IMR-90 (cell line): Measurements from ENCODE around the gene OPTC. TPM values are rescaled to one million over a fixed set of nuclear protein-coding genes. Genes with fewer than 3 reads are reported as not detected.

Experiments
- ATAC-seq: fragments of 200-7000 bp; cut with Tn5 transposase; 2 replicates; pipeline ENCODE4 v1.9.1; 2020; ENCODE audit warnings: low read depth, mild to moderate bottlenecking, moderate library complexity
- BruUV-seq: library from RNA; stranded (reverse); fragments of 400-500 nt; replicated peaks from 2 replicates; lab custom pipeline; 2021; lab: Mats Ljungman, UMichigan
- CTCF ChIA-PET: fragments of 300-600 bp; formaldehyde crosslinking; extraction: SDS; loops from one replicate; lab custom pipeline; 2021; ENCODE audit warnings: antibody characterized with exemption; lab: Yijun Ruan, JAX
- POLR2A ChIA-PET: fragments of 300-600 bp; sonication (Branson Sonifier 250); formaldehyde crosslinking; loops from one replicate; lab custom pipeline; 2022; ENCODE audit warnings: antibody characterized with exemption; ENCODE audit not compliant: unreplicated experiment; lab: Charles Lee
- DNase-seq: peaks from one replicate; pipeline ENCODE4 v3.0.0; 2013
- H2AFZ ChIP-seq: replicated peaks from 2 replicates; pipeline ENCODE3; 2013; ENCODE audit warnings: low read length, mild to moderate bottlenecking; ENCODE audit not compliant: poor library complexity
- H2AK5ac ChIP-seq: 2 replicates; pipeline ENCODE4 v1.6.1; 2013; ENCODE audit warnings: low read depth, low read length, inconsistent platforms
- H2AK9ac ChIP-seq: replicated peaks from 2 replicates; pipeline ENCODE3; 2013; ENCODE audit warnings: mild to moderate bottlenecking, low read depth, low read length, moderate library complexity; ENCODE audit not compliant: poor library complexity
- H2BK120ac ChIP-seq: 2 replicates; pipeline ENCODE4 v1.6.1; 2013; ENCODE audit warnings: low read depth, low read length, inconsistent platforms
- H2BK15ac ChIP-seq: 3 replicates; pipeline ENCODE4 v1.6.1; 2013; ENCODE audit warnings: low read depth, low read length, inconsistent platforms
- H2BK20ac ChIP-seq: 2 replicates; pipeline ENCODE4 v1.6.1; 2013; ENCODE audit warnings: low read depth, mild to moderate bottlenecking, inconsistent platforms, low read length, moderate library complexity
- H2BK5ac ChIP-seq: 2 replicates; pipeline ENCODE4 v1.6.1; 2013; ENCODE audit warnings: mild to moderate bottlenecking, low read depth, low read length, inconsistent platforms; ENCODE audit not compliant: poor library complexity, severe bottlenecking
- H3K14ac ChIP-seq: replicated peaks from 2 replicates; pipeline ENCODE4 v1.6.1; 2013; ENCODE audit warnings: low read depth, low read length, inconsistent platforms
- H3K18ac ChIP-seq: 2 replicates; pipeline ENCODE4 v1.6.1; 2013; ENCODE audit warnings: low read depth, low read length, control low read depth
- H3K23ac ChIP-seq: 2 replicates; pipeline ENCODE4 v1.6.1; 2013; ENCODE audit warnings: low read depth, low read length, inconsistent platforms
- H3K27ac ChIP-seq: 2 replicates; pipeline ENCODE4 v1.5.1; 2013; ENCODE audit warnings: mild to moderate bottlenecking, control low read depth, low read length; ENCODE audit not compliant: insufficient read depth
- H3K27me3 ChIP-seq: 2 replicates; pipeline ENCODE4 v1.6.1; 2013; ENCODE audit warnings: low read length; ENCODE audit not compliant: control insufficient read depth, insufficient read depth
- H3K36me3 ChIP-seq: 2 replicates; pipeline ENCODE4 v1.6.1; 2013; ENCODE audit warnings: low read length, mixed read lengths; ENCODE audit not compliant: control insufficient read depth, insufficient read depth
- H3K4ac ChIP-seq: 2 replicates; pipeline ENCODE4 v1.6.1; 2013; ENCODE audit warnings: low read depth, low read length, inconsistent platforms
- H3K4me1 ChIP-seq: 2 replicates; pipeline ENCODE4 v1.6.1; 2013; ENCODE audit warnings: low read length, mixed read lengths; ENCODE audit not compliant: control insufficient read depth, insufficient read depth
- H3K4me2 ChIP-seq: 2 replicates; pipeline ENCODE4 v1.6.1; 2013; ENCODE audit warnings: low read depth, mild to moderate bottlenecking, control low read depth, low read length, moderate library complexity
- H3K4me3 ChIP-seq: 2 replicates; pipeline ENCODE4 v1.5.1; 2013; ENCODE audit warnings: low read depth, mild to moderate bottlenecking, control low read depth, low read length, moderate library complexity; ENCODE audit not compliant: insufficient read depth
- H3K56ac ChIP-seq: 2 replicates; pipeline ENCODE4 v1.6.1; 2013; ENCODE audit warnings: low read length, inconsistent platforms; ENCODE audit not compliant: insufficient read depth; ENCODE audit errors: extremely low read depth
- H3K79me1 ChIP-seq, 2 experiments: 2 replicates each; pipeline ENCODE4 v1.6.1; 2013; ENCODE audit warnings: low read length in 2 of 2, inconsistent platforms in 1 of 2, low read depth in 1 of 2
- H3K9ac ChIP-seq: 2 replicates; pipeline ENCODE4 v1.6.1; 2013; ENCODE audit warnings: low read depth, low read length, control low read depth
- H3K9me1 ChIP-seq: 2 replicates; pipeline ENCODE4 v1.6.1; 2013; ENCODE audit warnings: low read length, inconsistent platforms; ENCODE audit not compliant: insufficient read depth
- H3K9me3 ChIP-seq: 2 replicates; pipeline ENCODE4 v1.6.1; 2013; ENCODE audit warnings: low read length; ENCODE audit not compliant: control insufficient read depth, insufficient read depth
- H4K20me1 ChIP-seq: 2 replicates; pipeline ENCODE4 v1.6.1; 2013; ENCODE audit warnings: low read length, inconsistent platforms; ENCODE audit not compliant: insufficient read depth
- H4K5ac ChIP-seq: 2 replicates; pipeline ENCODE4 v1.6.1; 2013; ENCODE audit warnings: mild to moderate bottlenecking, low read depth, low read length, control low read depth
- H4K8ac ChIP-seq, 2 experiments: 2 replicates each; pipeline ENCODE4 v1.6.1; 2013; ENCODE audit warnings: low read depth in 2 of 2, low read length in 2 of 2, control low read depth in 1 of 2, inconsistent platforms in 1 of 2
- H4K91ac ChIP-seq: 2 replicates; pipeline ENCODE4 v1.6.1; 2013; ENCODE audit warnings: low read depth, low read length, inconsistent platforms; ENCODE audit not compliant: insufficient read depth
- BHLHE40 ChIP-seq: fragments of 150-350 bp; IDR thresholded peaks from 2 replicates; pipeline ENCODE4 v1.6.1; 2016; ENCODE audit warnings: mild to moderate bottlenecking, low read depth, low read length
- MAFK ChIP-seq: IDR thresholded peaks from 2 replicates; pipeline ENCODE4 v1.6.1; 2012; ENCODE audit warnings: low read depth, low read length, improper control_type of control experiment
- MAZ ChIP-seq: IDR thresholded peaks from 2 replicates; pipeline ENCODE4 v1.6.1; 2012; ENCODE audit warnings: low read depth, mild to moderate bottlenecking, low read length, improper control_type of control experiment, moderate library complexity, borderline replicate concordance
- WGBS, 2 experiments: methylation state at CpG; one replicate each; pipeline versions ENCODE4 v1.1.5 to v1.1.7; 2013; ENCODE audit warnings: missing lambda C conversion rate in 2 of 2; ENCODE audit not compliant: insufficient read length in 1 of 2; ENCODE audit errors: extremely low coverage in 2 of 2; 5-methylcytosine and 5-hydroxymethylcytosine counted together
- dilution Hi-C: fragments of 300-500 bp; cut with HindIII; formaldehyde crosslinking; loops from one replicate; pipeline ENCODE4 v1.14.3; 2018; ENCODE audit warnings: low sequenced_read_pairs; ENCODE audit not compliant: unreplicated experiment
- in situ Hi-C: fragments of 300-500 bp; cut with MboI; formaldehyde crosslinking; loops from 3 replicates; pipeline ENCODE4 v1.14.3; 2019; ENCODE audit warnings: low sequenced_read_pairs, inconsistent platforms, mixed read lengths
- intact Hi-C: fragments of 100-400 bp; cut with micrococcal nuclease; formaldehyde crosslinking; loops from 2 replicates; pipeline ENCODE4 v1.10.0; 2022
- polyA plus RNA-seq, 3 experiments: library from polyadenylated mRNA; depleted of rRNA; stranded (reverse); fragments of >200 nt; gene quantifications; 2 replicates each; pipeline ENCODE4 v1.2.3, GENCODE V29; 2012; ENCODE audit warnings: low replicate concordance in 1 of 3
- total RNA-seq: library from RNA; depleted of rRNA; stranded (reverse); fragments of >200 nt; gene quantifications from 2 replicates; pipeline ENCODE4 v1.2.3, GENCODE V29; 2012

The OPTC gene
- total and polyA plus RNA-seq, 2 of the 4 experiments (the other 2 are of a cell fraction) = not detected

GRCh38 chr1:203521812-203522211 lies 27.9 kb downstream of the OPTC start:
- in situ Hi-C loops = no loop called here
- intact Hi-C loops = no loop called here

More at GRCh38 chr1:203521812-203522211, 27.9 kb downstream of the OPTC start:
- no peaks in the 10 kb centered on the region for H3K79me1 ChIP-seq
- H2BK5ac ChIP-seq = no peak overlapping the region
- dilution Hi-C loops = no loop called here
- no peak overlapping the region for H2BK15ac ChIP-seq
- no peaks in the 10 kb centered on the region for H3K9me3 ChIP-seq
- ChIA-PET POLR2A (no interaction called here), CTCF (no interaction called here)
- DNase-seq (no peak), ATAC-seq (no peak)
- no peak overlapping the region for H3K56ac ChIP-seq
- no peaks in the 10 kb centered on the region for H3K27me3 ChIP-seq
- no peak overlapping the region; the same call in 1 of the 2 replicates for H4K91ac ChIP-seq
- no peak overlapping the region for H2BK20ac ChIP-seq
- H3K9ac ChIP-seq = no peak overlapping the region
- H3K4me1 ChIP-seq = peaks cover 11% of the 10 kb centered on the region
- no peak overlapping the region for H3K4ac ChIP-seq
- 86% methylated on average over 1 of the region's 5 CpGs; no CpG with 5 or more reads in 1 of the 2 experiments for WGBS, 2 experiments
- H3K18ac ChIP-seq = no peak overlapping the region
- no peak overlapping the region for H4K5ac ChIP-seq
- H3K4me2 ChIP-seq = no peak overlapping the region
- no peaks in the 10 kb centered on the region for H3K36me3 ChIP-seq
- no peak overlapping the region for H2AK9ac ChIP-seq
- no peak overlapping the region for H2AFZ ChIP-seq
- TF ChIP-seq MAZ = no peak
- no peak for TF ChIP-seq BHLHE40
- no peak for TF ChIP-seq MAFK
- H3K23ac ChIP-seq = no peak overlapping the region
- H2BK120ac ChIP-seq = peak overlapping the region; percentile 0; the same call in 1 of the 2 replicates
- no peak overlapping the region for H3K27ac ChIP-seq
- no TSS peak for BruUV-seq
- H4K20me1 ChIP-seq = no peaks in the 10 kb centered on the region
- peaks cover 19% of the 10 kb centered on the region for H3K9me1 ChIP-seq
- H3K4me3 ChIP-seq = no peak overlapping the region
- no peak overlapping the region for H3K14ac ChIP-seq
- no peak overlapping the region for H4K8ac ChIP-seq
- H2AK5ac ChIP-seq = peak overlapping the region; percentile 81; the same call in 1 of the 2 replicates
